NCI-H146 treated with DMSO at 0.1 percent for 48 hours (cell line): ENCODE measurements around the gene SRRT.
"Not testable (repeated sequence)": the region's sequence is repeated elsewhere in the genome, so short reads cannot be mapped to it uniquely, and the experiment has no call there.

Source experiments
- DNase-seq: peaks from one replicate; lab custom pipeline; 2025; ENCODE audit not compliant: unreplicated experiment; lab: John Stamatoyannopoulos, UW

The SRRT gene

DNA sequence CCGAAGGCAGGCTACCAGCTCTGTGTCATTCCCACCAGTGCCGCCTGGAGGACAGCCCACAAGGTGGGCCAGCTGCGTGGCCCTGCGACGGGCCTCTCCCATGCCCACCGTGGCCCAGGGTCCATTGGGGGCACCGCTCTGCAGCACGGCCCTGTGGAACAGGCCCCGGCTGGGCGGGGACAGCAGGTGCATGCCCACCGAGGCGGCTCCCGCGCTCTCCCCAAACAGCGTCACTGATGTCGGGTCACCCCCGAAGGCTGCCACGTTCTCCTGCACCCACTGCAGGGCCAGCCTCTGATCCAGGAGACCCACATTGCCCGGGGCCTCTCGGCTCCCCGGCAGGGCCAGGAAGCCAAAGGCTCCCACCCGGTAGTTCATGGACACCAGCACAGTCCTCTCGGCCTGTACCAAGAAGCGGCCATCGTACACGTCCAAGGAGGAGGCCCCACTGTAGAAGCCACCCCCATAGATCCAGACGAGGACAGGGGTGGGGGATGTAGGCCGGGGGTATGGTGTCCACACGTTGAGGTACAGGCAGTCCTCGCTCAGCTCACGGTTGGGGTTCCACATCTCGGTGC is 18.5 kb downstream of the SRRT start:
- DNase-seq = no peak

GRCh38 chr7:100893910-100894721 is 19.2 kb downstream of the SRRT start:
- no peak for DNase-seq

DNA sequence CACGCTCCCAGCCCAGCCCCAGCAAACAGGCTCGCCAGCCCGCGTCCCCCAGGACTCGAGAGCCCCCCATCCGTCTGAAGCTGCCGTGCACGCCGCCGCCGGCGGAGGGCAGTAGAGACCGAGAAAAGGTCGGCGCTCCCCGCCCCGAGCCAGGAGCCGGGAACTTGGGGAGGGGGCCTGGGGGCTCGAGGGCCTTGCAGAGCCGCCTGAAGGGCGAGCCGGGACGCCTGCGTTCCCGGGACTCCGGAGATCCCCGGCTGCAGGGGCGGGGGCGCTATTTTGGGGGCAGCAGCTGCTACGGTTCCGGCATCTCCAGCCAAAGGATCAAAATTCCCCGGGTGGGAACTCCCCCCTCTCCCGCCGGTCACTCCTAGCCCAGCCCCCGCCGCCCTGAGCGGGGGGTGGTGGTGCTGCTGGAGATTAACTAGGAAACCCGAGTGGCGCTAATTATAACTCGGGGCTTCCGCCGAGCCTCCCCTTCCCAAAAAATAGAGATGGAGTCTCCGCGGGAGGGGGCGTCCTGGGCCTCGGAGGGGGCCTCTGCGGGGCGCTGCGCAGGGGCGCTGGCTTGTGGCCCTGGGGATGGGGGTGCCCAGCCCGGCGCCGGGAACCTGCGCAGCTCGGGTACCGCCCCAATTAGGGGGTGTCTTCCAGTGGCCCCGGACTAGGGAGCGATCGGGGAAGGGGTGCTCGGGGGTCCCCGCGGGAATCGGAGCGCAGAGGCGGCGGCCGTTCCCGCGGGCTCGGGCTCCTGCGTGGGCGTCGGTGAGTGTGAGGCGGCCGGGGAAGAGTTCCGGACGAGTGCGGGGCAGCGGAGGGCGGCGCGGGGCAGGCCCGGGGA is 20.2 kb downstream of the SRRT start:
- DNase-seq = no peak

- DNase-seq = no peak
Observed at GRCh38 chr7:100895701-100895955, 20.7 kb downstream of the SRRT start, which contains the start of gene ACHE. Gene ACHE, minus strand, starts transcription at chr7:100895888. Its CDS starts 1,656 bp downstream, at chr7:100894232.

DNA sequence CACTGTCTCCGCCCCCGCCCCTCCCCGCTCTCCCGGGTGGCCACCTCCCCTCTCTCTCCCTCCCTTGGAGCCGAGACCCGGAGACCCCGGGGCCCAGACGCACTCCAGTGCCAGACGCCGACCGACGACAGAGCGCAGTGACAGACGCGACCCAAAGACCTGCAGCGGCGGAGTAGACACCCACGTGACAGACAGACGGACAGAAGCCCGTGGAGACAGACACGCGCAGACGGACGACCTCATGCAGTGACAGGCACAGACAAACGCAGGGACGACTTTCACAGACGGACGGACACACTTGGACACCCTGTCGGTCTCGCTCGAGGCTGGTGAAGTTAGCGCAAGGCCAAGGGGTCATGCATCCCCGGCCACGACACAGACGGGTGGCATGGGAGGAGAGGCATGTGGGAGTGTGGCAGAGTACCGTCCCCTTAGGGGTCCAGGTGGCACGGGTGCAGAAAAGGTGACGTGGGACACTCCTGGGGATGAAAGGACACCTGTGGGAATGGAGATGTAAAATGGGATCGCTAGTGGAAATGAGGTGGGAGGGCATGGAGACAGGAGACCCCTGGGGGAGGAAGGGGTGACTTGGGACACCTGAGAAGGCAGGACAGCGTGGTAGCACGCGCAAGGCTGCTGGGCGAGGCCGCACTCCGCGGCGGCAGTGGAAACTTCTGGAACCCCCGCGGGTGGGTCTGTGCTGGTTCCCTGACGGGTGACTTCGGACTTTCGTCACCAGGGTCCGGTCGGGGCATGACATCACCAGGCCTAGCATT is 21.2 kb downstream of the SRRT start:
- no peak for DNase-seq

- peak; percentile 13 for DNase-seq
Observed at GRCh38 chr7:100896732-100897608, 22.1 kb downstream of the SRRT start.

- no peak for DNase-seq
Observed at GRCh38 chr7:100897772-100898454, 23.0 kb downstream of the SRRT start.

GRCh38 chr7:100899432-100899831 is 24.5 kb downstream of the SRRT start:
- no peak for DNase-seq

GRCh38 chr7:100900978-100901377 is 26.1 kb downstream of the SRRT start:
- no peak for DNase-seq

- no peak for DNase-seq
Observed at GRCh38 chr7:100901921-100902332, 27.0 kb downstream of the SRRT start.

DNA sequence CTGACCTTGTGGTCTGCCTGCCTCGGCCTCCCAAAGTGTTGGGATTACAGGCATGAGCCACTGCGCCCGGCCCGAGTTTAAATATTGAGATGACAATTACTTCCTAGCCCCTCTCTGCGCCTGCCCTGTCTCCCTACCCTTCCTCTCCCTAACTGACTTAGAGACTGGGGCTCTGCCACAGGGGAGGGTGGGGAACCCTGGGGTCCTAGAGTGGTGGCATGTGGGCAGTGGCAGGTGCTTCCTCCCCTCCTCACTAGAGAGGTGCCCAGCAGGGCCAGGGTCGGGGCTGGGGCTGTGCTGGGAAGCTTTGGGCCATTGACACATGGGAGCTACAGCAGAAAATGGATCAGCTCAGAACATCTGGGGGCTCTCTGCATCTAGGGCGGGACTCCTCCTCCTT is 27.7 kb downstream of the SRRT start:
- DNase-seq = no peak

DNA sequence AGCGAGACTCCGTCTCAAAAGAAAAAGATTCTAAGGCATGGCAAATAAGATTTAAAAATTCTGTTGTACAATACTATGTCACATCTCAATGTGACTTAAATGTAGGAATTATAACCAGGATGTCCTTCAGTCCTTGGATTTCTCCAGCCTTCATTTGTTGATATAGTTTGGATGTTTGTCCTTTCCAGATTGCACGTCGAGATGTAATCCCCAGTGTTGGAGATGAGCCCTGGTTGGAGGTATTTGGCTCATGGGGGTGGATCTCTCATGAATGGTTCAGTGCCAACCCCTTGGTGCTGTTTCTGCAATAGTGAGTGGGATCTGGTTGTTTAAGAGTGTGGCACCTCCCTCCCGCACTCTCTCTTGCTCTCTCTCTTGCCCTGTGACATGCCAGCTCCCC is 33.6 kb downstream of the SRRT start:
- DNase-seq = no peak

GRCh38 chr7:100910443-100910842 is 35.5 kb downstream of the SRRT start:
- not testable (repeated sequence) for DNase-seq

GRCh38 chr7:100911484-100911883 is 36.6 kb downstream of the SRRT start:
- DNase-seq = no peak

DNA sequence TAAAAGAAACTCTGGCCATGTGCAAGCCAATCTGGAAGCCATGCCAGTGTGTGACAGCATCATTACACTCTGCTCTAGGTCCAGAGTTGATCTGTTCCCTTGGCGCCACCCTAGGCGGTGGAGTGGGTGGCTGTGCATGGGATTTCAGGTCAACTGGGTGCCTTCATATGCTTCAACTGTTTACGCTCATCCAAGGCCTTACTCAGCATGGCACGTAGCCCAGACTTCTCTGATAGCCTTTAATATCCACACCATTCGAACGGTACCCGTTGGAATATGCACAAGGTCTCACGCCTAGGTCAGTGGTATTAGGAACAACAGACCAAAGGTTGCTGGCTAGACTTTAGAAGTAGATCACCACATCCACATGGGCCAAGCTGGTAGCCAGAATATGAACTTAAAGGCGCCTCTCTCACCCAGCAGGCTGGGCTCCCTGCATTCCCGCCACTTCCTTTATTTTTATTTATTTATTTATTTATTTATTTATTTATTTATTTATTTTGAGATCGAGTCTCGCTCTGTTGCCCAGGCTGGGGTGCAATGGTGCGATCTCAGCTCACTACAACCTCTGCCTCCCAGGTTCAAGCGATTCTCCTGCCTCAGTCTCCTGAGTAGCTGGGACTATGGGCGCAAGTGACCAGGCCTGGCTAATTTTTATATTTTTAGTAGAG is 39.4 kb downstream of the SRRT start:
- no peak for DNase-seq

DNA sequence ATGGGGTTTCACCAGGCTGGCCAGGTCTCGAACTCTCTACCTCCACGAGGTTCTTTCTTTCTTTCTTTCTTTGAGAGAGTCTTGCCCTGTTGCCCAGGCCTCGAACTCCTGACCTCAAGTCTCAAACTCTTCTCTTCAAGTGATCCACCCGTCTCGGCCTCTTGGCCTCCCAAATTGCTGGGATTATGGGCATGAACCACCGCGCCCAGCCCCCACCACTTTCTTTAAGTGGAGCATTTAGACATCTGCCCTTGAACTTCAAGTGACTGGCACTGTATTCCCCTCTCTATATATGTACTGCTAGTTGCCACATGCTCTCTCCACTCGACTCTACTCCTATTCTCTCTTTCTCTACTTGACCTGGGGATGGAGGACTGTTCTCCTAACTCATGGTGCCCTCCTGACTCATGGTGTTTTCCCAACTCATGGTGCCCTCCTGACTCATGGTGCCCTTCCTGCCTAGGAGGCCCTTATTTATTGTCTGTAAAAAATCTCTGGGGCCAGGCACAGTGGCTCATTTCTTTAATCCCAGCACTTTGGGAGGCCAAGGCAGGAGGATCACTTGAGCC is 40.1 kb downstream of the SRRT start:
- DNase-seq = no peak

- not testable (repeated sequence) for DNase-seq
Observed at GRCh38 chr7:100919335-100919734, 44.4 kb downstream of the SRRT start.

DNA sequence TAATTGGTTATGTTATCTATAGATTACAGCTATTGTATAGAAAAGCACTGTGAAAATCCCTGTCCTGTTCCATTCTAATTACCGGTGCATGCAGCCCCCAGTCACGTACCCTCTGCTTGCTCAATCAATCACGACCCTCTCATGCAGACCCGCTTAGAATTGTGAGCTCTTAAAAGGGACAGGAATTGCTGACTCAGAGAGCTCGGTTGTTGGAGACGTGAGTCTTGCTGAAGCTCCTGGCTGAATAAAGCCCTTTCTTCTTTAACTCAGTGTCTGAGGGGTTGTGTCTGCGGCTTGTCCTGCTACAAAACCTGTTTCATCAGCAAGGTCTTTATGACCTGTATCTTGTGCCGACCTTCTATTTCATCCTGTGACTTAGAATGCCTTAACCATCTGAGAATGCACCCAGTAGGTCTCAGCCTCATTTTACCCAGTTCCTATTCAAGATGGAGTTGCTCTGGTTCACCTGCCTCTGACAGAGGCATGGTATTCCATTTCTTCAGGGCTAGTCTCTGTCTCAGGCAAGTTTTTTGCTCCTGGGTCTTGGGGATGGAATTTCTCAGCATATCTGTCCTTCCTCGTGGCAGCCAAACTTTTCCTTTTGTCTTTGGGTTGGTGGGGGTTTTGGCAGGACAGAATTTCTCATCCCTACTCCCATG is 45.0 kb downstream of the SRRT start:
- not testable (repeated sequence) for DNase-seq
